Measurements from ENCODE around the gene NEURL1. TPM values are rescaled to one million over a fixed set of nuclear protein-coding genes. Genes with fewer than 3 reads are reported as not detected.

NEURL1 gene
- total and polyA plus RNA-seq, 10 of the 15 experiments (the other 5 are each of a cell fraction or from before 2014, with no cell fraction given), result 0.02 to 0.05 (median 0.05) TPM; not detected in 6

DNA sequence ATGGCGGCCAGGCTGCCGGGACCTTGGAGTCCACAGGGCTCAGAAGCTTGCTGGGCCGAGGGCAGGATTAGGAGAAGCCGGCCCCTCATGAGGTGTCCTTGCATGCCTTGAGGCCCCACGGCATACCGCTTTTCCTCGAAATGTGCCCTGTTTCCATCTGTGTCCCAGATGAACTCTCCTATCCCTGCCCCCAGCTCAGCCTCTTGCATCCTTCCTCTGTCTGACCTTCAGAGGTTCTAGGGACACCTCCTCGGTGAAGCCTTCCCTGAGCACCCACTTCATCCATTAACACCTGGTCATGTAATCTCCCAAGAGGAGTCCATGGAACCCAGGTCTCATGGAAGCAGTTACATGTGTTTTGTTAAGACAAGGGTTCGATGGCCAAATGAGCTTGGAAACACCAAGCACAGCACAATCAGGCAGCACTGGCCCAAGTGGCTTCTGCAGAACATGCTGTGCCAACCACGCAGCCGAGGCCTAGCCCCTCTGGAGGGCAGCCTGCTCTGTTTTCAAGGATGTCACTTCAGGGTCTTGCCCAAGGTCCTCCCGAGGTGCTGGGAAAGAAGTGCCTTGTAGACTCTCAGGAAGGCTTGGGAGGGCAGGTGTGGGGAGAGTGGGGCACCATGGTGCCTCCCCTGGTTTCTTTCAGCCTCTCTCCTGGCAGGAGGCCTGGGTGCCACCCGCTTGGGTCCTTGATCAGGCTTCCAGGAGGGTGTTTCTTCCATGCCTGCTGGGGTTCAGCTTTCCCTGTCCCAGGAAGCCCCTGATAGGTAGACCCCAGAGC, 124.3 kb downstream of the NEURL1 start:
- SMC1A ChIA-PET (ENCODE audit: uncharacterized antibody, unreplicated experiment), result no interaction called here
- Histone ChIP-seq H3K27ac (ENCODE audit: control insufficient read depth, insufficient read depth) (no peak overlapping the region), H4K20me1 (ENCODE audit: control insufficient read depth, insufficient read depth) (no peaks in the 10 kb centered on the region), H2AFZ (ENCODE audit: control insufficient read depth, low read depth, low read length) (no peak overlapping the region), H3K4me3 (no peak overlapping the region), H3K36me3 (ENCODE audit: control insufficient read depth in 2 of 2, insufficient read depth in 2 of 2, low read length in 1 of 2) (peaks cover 24 to 27% of the 10 kb centered on the region in 2 experiments; a peak in 3 of 4 replicates), H3K79me2 (ENCODE audit: control insufficient read depth, insufficient read depth, low read length) (no peaks in the 10 kb centered on the region), H3K9me3 (replicated peaks; ENCODE audit: control insufficient read depth, insufficient read depth, low read length) (no peaks in the 10 kb centered on the region), H3K27me3 (replicated peaks in 1 of 2; ENCODE audit: control insufficient read depth in 2 of 2, insufficient read depth in 2 of 2, low read length in 1 of 2) (no peaks in the 10 kb centered on the region), H3K4me1 (ENCODE audit: control insufficient read depth, insufficient read depth, low read length) (no peaks in the 10 kb centered on the region), H3K4me2 (ENCODE audit: control insufficient read depth, insufficient read depth) (no peak overlapping the region), H3K9ac (ENCODE audit: control insufficient read depth, insufficient read depth, low read length) (no peak overlapping the region)
- in situ Hi-C loops (cut with MboI) (no loop called here), intact Hi-C loops (cut with micrococcal nuclease; ENCODE audit: unreplicated experiment) (no loop called here)
- ATAC-seq (no peak), DNase-seq (ENCODE audit: low read depth, low spot score) (no peak), FAIRE-seq (no peak)
- WGBS (ENCODE audit: insufficient coverage, insufficient replicate concordance, low lambda C conversion rate, missing lambda C conversion rate), result 84% methylated on average over 12 of the region's 13 CpGs
- POLR2A ChIA-PET, result interaction anchor here (0.6 kb wide), 1 partner anchor 13 kb away, joined by 6 read pairs; no protein-coding TSS in a partner anchor
- CTCF ChIA-PET, result no interaction called here
- no TSS peak for BruUV-seq (replicated peaks)
- RAD21 ChIA-PET (ENCODE audit: unreplicated experiment), result no interaction called here
- TF ChIP-seq, protein P1, sequence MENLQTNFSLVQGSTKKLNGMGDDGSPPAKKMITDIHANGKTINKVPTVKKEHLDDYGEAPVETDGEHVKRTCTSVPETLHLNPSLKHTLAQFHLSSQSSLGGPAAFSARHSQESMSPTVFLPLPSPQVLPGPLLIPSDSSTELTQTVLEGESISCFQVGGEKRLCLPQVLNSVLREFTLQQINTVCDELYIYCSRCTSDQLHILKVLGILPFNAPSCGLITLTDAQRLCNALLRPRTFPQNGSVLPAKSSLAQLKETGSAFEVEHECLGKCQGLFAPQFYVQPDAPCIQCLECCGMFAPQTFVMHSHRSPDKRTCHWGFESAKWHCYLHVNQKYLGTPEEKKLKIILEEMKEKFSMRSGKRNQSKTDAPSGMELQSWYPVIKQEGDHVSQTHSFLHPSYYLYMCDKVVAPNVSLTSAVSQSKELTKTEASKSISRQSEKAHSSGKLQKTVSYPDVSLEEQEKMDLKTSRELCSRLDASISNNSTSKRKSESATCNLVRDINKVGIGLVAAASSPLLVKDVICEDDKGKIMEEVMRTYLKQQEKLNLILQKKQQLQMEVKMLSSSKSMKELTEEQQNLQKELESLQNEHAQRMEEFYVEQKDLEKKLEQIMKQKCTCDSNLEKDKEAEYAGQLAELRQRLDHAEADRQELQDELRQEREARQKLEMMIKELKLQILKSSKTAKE (IDR thresholded peaks at IDR 0.05; ENCODE audit: low read depth, poor library complexity, severe bottlenecking), result no peak
- TF ChIP-seq SMAD1 (IDR thresholded peaks at IDR 0.05; ENCODE audit: low read depth, partially characterized antibody), result no peak
- TF ChIP-seq IKZF2 (IDR thresholded peaks at IDR 0.05), result no peak
- TF ChIP-seq JUNB (IDR thresholded peaks at IDR 0.05), result no peak
- no peak for TF ChIP-seq NFYA (IDR thresholded peaks at IDR 0.05; ENCODE audit: borderline replicate concordance, low read depth, low read length)
- TF ChIP-seq, protein P2, sequence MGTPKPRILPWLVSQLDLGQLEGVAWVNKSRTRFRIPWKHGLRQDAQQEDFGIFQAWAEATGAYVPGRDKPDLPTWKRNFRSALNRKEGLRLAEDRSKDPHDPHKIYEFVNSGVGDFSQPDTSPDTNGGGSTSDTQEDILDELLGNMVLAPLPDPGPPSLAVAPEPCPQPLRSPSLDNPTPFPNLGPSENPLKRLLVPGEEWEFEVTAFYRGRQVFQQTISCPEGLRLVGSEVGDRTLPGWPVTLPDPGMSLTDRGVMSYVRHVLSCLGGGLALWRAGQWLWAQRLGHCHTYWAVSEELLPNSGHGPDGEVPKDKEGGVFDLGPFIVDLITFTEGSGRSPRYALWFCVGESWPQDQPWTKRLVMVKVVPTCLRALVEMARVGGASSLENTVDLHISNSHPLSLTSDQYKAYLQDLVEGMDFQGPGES (IDR thresholded peaks at IDR 0.05), result no peak
- TF ChIP-seq FOXK2 (IDR thresholded peaks at IDR 0.05), result no peak
- TF ChIP-seq CREM (IDR thresholded peaks at IDR 0.05; ENCODE audit: low read depth), result no peak
- TF ChIP-seq FOS (IDR thresholded peaks at IDR 0.05; ENCODE audit: borderline replicate concordance, extremely low read depth, insufficient read length), result no peak
- TF ChIP-seq MXI1 (IDR thresholded peaks at IDR 0.05; ENCODE audit: low read depth, low read length), result no peak
- TF ChIP-seq PML (IDR thresholded peaks at IDR 0.05; ENCODE audit: low read length), result no peak

Data from GM12878 (cell line).